ENCODE measurements around the gene IQSEC1. TPM values are rescaled to one million over a fixed set of nuclear protein-coding genes. Genes with fewer than 3 reads are reported as not detected.

Gene IQSEC1
- total RNA-seq, 1 donor from 2014 or later: 29.5 TPM

DNA sequence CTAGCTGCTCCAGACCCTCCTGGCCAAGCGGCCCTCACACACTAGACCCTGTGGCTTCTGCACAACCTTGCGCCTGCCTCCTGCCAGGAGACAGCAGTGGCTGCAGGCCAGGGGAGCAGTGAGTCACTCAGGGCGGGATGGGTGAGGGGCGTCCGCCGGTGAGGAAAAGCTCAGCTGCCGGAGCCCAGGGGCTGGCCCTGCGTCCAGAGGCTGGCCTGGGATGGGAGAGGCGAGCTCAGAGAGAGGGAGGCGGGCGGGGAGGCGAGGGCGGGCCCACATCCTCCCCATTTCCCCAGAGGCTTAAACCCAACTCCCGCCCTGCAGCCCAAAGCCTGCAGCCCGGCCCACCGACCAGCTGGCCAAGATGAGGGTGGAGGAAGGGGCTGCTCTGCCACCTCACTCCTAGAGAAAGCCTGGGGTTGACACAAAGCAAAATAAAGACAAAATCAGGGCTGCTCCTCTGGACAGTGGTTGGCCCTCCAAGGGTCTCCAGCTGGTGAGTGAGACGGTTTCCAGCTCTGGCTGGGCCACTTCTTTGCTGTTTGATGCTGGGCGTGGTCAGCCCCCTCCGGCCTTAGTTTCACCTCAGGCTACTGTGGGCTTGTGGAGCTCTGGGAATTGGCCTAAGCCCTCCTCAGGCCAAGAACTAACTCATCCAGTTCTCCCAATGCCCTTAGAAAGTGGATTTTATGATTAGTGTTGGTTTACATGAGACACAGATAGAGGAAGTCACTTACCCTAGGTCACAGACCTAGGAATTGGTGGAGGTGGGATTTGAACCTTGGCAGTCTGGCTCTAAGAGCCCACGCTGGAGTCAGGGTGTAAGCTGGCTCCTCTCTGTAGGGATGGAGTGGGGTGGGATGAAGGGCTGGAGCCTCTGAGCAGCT lies 50.6 kb downstream of the IQSEC1 start:
- peaks cover 40% of the 10 kb centered on the region for H3K4me1 Mint-ChIP-seq (ENCODE audit: low read depth, unreplicated experiment)
- peak overlapping the region; percentile 25 for H3K27ac ChIP-seq (ENCODE audit: low read depth, low read length)

GRCh38 chr3:13021141-13022114 lies 51.8 kb downstream of the IQSEC1 start:
- Histone ChIP-seq H3K9me3 (ENCODE audit: insufficient read depth, low read depth, low read length) (no peaks in the 10 kb centered on the region), H3K36me3 (ENCODE audit: insufficient read depth, low read length) (no peaks in the 10 kb centered on the region), H3K4me1 (ENCODE audit: insufficient read depth, low read length) (peaks cover 77% of the 10 kb centered on the region), H3K4me2 (ENCODE audit: low read length) (peak overlapping the region; percentile 76), H3K79me2 (ENCODE audit: insufficient read depth, low read length) (no peaks in the 10 kb centered on the region), H2AFZ (ENCODE audit: low read depth, low read length) (no peak overlapping the region), H3K9ac (ENCODE audit: low read length) (peak overlapping the region; percentile 7), H3K4me3 (ENCODE audit: insufficient read depth, low read depth, low read length) (peak overlapping the region; percentile 26), H3K27ac (ENCODE audit: low read depth, low read length) (no peak overlapping the region), H4K20me1 (ENCODE audit: insufficient read depth, low read length) (no peaks in the 10 kb centered on the region), H3K27me3 (ENCODE audit: insufficient read depth, low read length) (no peaks in the 10 kb centered on the region)
- H3K4me3 Mint-ChIP-seq (ENCODE audit: unreplicated experiment): peak overlapping the region; percentile 81
- H3K4me1 Mint-ChIP-seq (ENCODE audit: low read depth, unreplicated experiment): peaks cover 44% of the 10 kb centered on the region
- H3K27me3 Mint-ChIP-seq (ENCODE audit: low read depth, unreplicated experiment): peaks cover 6% of the 10 kb centered on the region
- no peak for DNase-seq (ENCODE audit: low read depth)
- H3K27ac Mint-ChIP-seq (ENCODE audit: unreplicated experiment): no peak overlapping the region
- TF ChIP-seq, protein P1, sequence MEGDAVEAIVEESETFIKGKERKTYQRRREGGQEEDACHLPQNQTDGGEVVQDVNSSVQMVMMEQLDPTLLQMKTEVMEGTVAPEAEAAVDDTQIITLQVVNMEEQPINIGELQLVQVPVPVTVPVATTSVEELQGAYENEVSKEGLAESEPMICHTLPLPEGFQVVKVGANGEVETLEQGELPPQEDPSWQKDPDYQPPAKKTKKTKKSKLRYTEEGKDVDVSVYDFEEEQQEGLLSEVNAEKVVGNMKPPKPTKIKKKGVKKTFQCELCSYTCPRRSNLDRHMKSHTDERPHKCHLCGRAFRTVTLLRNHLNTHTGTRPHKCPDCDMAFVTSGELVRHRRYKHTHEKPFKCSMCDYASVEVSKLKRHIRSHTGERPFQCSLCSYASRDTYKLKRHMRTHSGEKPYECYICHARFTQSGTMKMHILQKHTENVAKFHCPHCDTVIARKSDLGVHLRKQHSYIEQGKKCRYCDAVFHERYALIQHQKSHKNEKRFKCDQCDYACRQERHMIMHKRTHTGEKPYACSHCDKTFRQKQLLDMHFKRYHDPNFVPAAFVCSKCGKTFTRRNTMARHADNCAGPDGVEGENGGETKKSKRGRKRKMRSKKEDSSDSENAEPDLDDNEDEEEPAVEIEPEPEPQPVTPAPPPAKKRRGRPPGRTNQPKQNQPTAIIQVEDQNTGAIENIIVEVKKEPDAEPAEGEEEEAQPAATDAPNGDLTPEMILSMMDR (IDR thresholded peaks at IDR 0.05; ENCODE audit: insufficient read depth, low read depth, low read length): no peak
- TF ChIP-seq EZH2 (IDR thresholded peaks at IDR 0.05; ENCODE audit: insufficient read depth, low read length): no peak
- peaks cover 2% of the 10 kb centered on the region for H3K9me3 Mint-ChIP-seq (ENCODE audit: unreplicated experiment)
- FAIRE-seq: no peak
- no peaks in the 10 kb centered on the region for H3K36me3 Mint-ChIP-seq (ENCODE audit: low read depth, unreplicated experiment)

More for the DNA sequence above, 50.6 kb downstream of the IQSEC1 start:
- H3K27me3 Mint-ChIP-seq (ENCODE audit: low read depth, unreplicated experiment): peaks cover 11% of the 10 kb centered on the region
- peak overlapping the region; percentile 72 for H3K27ac Mint-ChIP-seq (ENCODE audit: unreplicated experiment)
- DNase-seq (ENCODE audit: low read depth) (peak; percentile 86), FAIRE-seq (no peak)
- Histone ChIP-seq H3K9ac (ENCODE audit: low read length) (peak overlapping the region; percentile 40), H4K20me1 (ENCODE audit: insufficient read depth, low read length) (no peaks in the 10 kb centered on the region), H3K4me2 (ENCODE audit: low read length) (peak overlapping the region; percentile 76), H3K79me2 (ENCODE audit: insufficient read depth, low read length) (no peaks in the 10 kb centered on the region), H3K4me3 (ENCODE audit: insufficient read depth, low read depth, low read length) (no peak overlapping the region), H3K36me3 (ENCODE audit: insufficient read depth, low read length) (no peaks in the 10 kb centered on the region), H2AFZ (ENCODE audit: low read depth, low read length) (peak overlapping the region; percentile 3), H3K9me3 (ENCODE audit: insufficient read depth, low read depth, low read length) (no peaks in the 10 kb centered on the region), H3K4me1 (ENCODE audit: insufficient read depth, low read length) (peaks cover 76% of the 10 kb centered on the region), H3K27me3 (ENCODE audit: insufficient read depth, low read length) (no peaks in the 10 kb centered on the region)
- TF ChIP-seq, protein P1 (IDR thresholded peaks at IDR 0.05; ENCODE audit: insufficient read depth, low read depth, low read length): no peak
- no peak for TF ChIP-seq EZH2 (IDR thresholded peaks at IDR 0.05; ENCODE audit: insufficient read depth, low read length)
- peaks cover 2% of the 10 kb centered on the region for H3K9me3 Mint-ChIP-seq (ENCODE audit: unreplicated experiment)
- H3K36me3 Mint-ChIP-seq (ENCODE audit: low read depth, unreplicated experiment): no peaks in the 10 kb centered on the region
- peak overlapping the region; percentile 81 for H3K4me3 Mint-ChIP-seq (ENCODE audit: unreplicated experiment)
